H1 (cell line): ENCODE measurements around the gene MAF. TPM values are rescaled to one million over a fixed set of nuclear protein-coding genes. Genes with fewer than 3 reads are reported as not detected.

Experiments
- EZH2 ChIP-seq: fragments of 200-600 bp; sonication (generic); IDR thresholded peaks from 2 replicates; pipeline ENCODE4 v1.7.1; 2012; ENCODE audit warnings: low read depth, mild to moderate bottlenecking, moderate library complexity, low read length, inconsistent platforms; ENCODE audit not compliant: severe bottlenecking
- GABPA ChIP-seq: IDR thresholded peaks from 2 replicates; pipeline ENCODE4 v1.6.1; 2011; ENCODE audit warnings: mild to moderate bottlenecking, low read length, moderate library complexity, borderline replicate concordance; ENCODE audit not compliant: insufficient read depth
- HDAC6 ChIP-seq: IDR thresholded peaks from one replicate; pipeline ENCODE4 v1.7.1; 2012; ENCODE audit warnings: low read depth, mild to moderate bottlenecking, inconsistent platforms, low read length, moderate library complexity
- MAFK ChIP-seq: IDR thresholded peaks from 2 replicates; pipeline ENCODE4 v1.6.1; 2012; ENCODE audit warnings: low read depth, mild to moderate bottlenecking, improper control_type of control experiment, low read length
- MAX ChIP-seq: IDR thresholded peaks from 2 replicates; pipeline ENCODE4 v1.6.1; 2012; ENCODE audit warnings: inconsistent platforms
- POLR2A ChIP-seq, 2 experiments: IDR thresholded peaks; 1 replicate in 1 of 2; 2 replicates in 1 of 2; pipeline ENCODE4 v1.6.1; 2011; ENCODE audit warnings: low read depth in 2 of 2, low read length in 2 of 2, mild to moderate bottlenecking in 2 of 2; ENCODE audit errors: control extremely low read depth in 1 of 2
- YY1 ChIP-seq: IDR thresholded peaks from 2 replicates; pipeline ENCODE4 v1.6.1; 2011; ENCODE audit warnings: low read depth, mild to moderate bottlenecking, low read length
- polyA plus RNA-seq, 7 experiments: library from polyadenylated mRNA; depleted of rRNA in 3 of 7; stranded (reverse) in 5 of 7; unstranded in 2 of 7; fragments of >200 nt in 5 of 7; fragments of 200-250 nt in 2 of 7; gene quantifications; 1 replicate in 5 of 7; 2 replicates in 1 of 7; 4 replicates in 1 of 7; pipeline versions ENCODE4 v1.2.1 to v1.2.3, GENCODE V29; 2011 to 2013; ENCODE audit warnings: missing spikeins in 2 of 7, mixed read lengths in 2 of 7
- total RNA-seq: library from RNA; stranded (reverse); fragmentation: NEBNext Ultra II Directional; extraction: Animal tissue kit (Norgen Biotek cat#: 25700); gene quantifications from 2 replicates; pipeline ENCODE4 v1.2.1, GENCODE V29; 2021

The MAF gene
- total and polyA plus RNA-seq, 2 of the 8 experiments (the other 6 are each of a cell fraction or from before 2014, with no cell fraction given) = 1.3 to 2.7 TPM

- TF ChIP-seq GABPA = no peak
- no peak for TF ChIP-seq MAX
- TF ChIP-seq MAFK = no peak
- TF ChIP-seq YY1 = no peak
- no peak for TF ChIP-seq EZH2
- no peak for TF ChIP-seq POLR2A (IDR thresholded peaks at IDR 0.05; ENCODE audit: control extremely low read depth in 1 of 2, low read depth in 2 of 2, low read length in 2 of 2)
- TF ChIP-seq HDAC6 = no peak
Measured at GRCh38 chr16:79589601-79590102, 10.9 kb downstream of the MAF start (continued).
